GM12878 (cell line): Measurements from ENCODE around the gene HGS. TPM values are rescaled to one million over a fixed set of nuclear protein-coding genes. Genes with fewer than 3 reads are reported as not detected.

Experiments used
- ATAC-seq: fragments of 200-7000 bp; cut with Tn5 transposase; 3 replicates; pipeline ENCODE4 v1.9.1; 2020; ENCODE audit warnings: mild to moderate bottlenecking, moderate library complexity
- BruUV-seq: library from RNA; stranded (reverse); fragments of 400-500 nt; replicated peaks from 2 replicates; lab custom pipeline; 2021; lab: Mats Ljungman, UMichigan
- CTCF ChIA-PET: fragments of 300-600 bp; sonication (Branson Sonifier 250); formaldehyde crosslinking; extraction: SDS; loops from one replicate; lab custom pipeline; 2021; ENCODE audit warnings: inconsistent platforms; lab: Yijun Ruan, JAX
- POLR2A ChIA-PET: fragments of 350-600 bp; formaldehyde crosslinking; extraction: SDS; loops from one replicate; lab custom pipeline; 2021; ENCODE audit warnings: inconsistent platforms; lab: Charles Lee
- RAD21 ChIA-PET: fragments of 300-600 bp; sonication (Branson Sonifier 250); formaldehyde crosslinking; loops from one replicate; lab custom pipeline; 2023; ENCODE audit warnings: antibody characterized with exemption; ENCODE audit not compliant: unreplicated experiment; lab: Charles Lee
- SMC1A ChIA-PET: fragments of 300-600 bp; sonication (Branson Sonifier 250); formaldehyde crosslinking; loops from one replicate; lab custom pipeline; 2023; ENCODE audit not compliant: unreplicated experiment, uncharacterized antibody; lab: Charles Lee
- DNase-seq: peaks from one replicate; pipeline ENCODE4 v3.0.0-alpha.2; 2011; ENCODE audit warnings: low read depth, low spot score
- FAIRE-seq: peaks from 3 replicates; lab custom pipeline; 2011; peaks lifted over from hg19 to GRCh38; lab: Jason Lieb, UNC
- H2AFZ ChIP-seq: 2 replicates; pipeline ENCODE4 v1.6.0; 2011; ENCODE audit warnings: low read depth, low read length, control low read depth; ENCODE audit not compliant: control insufficient read depth
- H3K27ac ChIP-seq: 2 replicates; pipeline ENCODE4 v1.5.1; 2011; ENCODE audit warnings: control low read depth; ENCODE audit not compliant: control insufficient read depth, insufficient read depth
- H3K27me3 ChIP-seq, 2 experiments: replicated peaks in 1 of 2; 2 replicates each; pipeline versions ENCODE4 v1.6.0 to v1.6.1; 2011; ENCODE audit warnings: low read length in 1 of 2; ENCODE audit not compliant: control insufficient read depth in 2 of 2, insufficient read depth in 2 of 2
- H3K36me3 ChIP-seq, 2 experiments: 2 replicates each; pipeline ENCODE4 v1.5.1; 2011; ENCODE audit warnings: low read length in 1 of 2; ENCODE audit not compliant: control insufficient read depth in 2 of 2, insufficient read depth in 2 of 2
- H3K4me1 ChIP-seq: 2 replicates; pipeline ENCODE4 v1.6.1; 2011; ENCODE audit warnings: mild to moderate bottlenecking, low read length, moderate library complexity, mixed read lengths; ENCODE audit not compliant: control insufficient read depth, insufficient read depth
- H3K4me2 ChIP-seq: 2 replicates; pipeline ENCODE4 v1.6.0; 2011; ENCODE audit warnings: control low read depth; ENCODE audit not compliant: control insufficient read depth, insufficient read depth
- H3K4me3 ChIP-seq: fragments of 200-600 bp; sonication (generic); 2 replicates; pipeline ENCODE4 v1.5.1; 2016
- H3K79me2 ChIP-seq: 2 replicates; pipeline ENCODE4 v1.6.0; 2011; ENCODE audit warnings: low read length; ENCODE audit not compliant: control insufficient read depth, insufficient read depth
- H3K9ac ChIP-seq: 2 replicates; pipeline ENCODE4 v1.8.0; 2011; ENCODE audit warnings: low read length, control low read depth, mixed read lengths; ENCODE audit not compliant: control insufficient read depth, insufficient read depth
- H3K9me3 ChIP-seq: replicated peaks from 3 replicates; pipeline ENCODE4 v1.5.1; 2011; ENCODE audit warnings: mild to moderate bottlenecking, low read length; ENCODE audit not compliant: control insufficient read depth, insufficient read depth
- H4K20me1 ChIP-seq: 2 replicates; pipeline ENCODE4 v1.6.0; 2011; ENCODE audit not compliant: control insufficient read depth, insufficient read depth
- BMI1 ChIP-seq: fragments of 450-650 bp; IDR thresholded peaks from 2 replicates; pipeline ENCODE4 v1.6.1; 2016; ENCODE audit warnings: mild to moderate bottlenecking, moderate library complexity, borderline replicate concordance
- DPF2 ChIP-seq: fragments of 450-650 bp; IDR thresholded peaks from 2 replicates; pipeline ENCODE4 v1.6.1; 2017; ENCODE audit warnings: mild to moderate bottlenecking
- EED ChIP-seq: sonication (generic); IDR thresholded peaks from 2 replicates; pipeline ENCODE4 v1.6.1; 2016; ENCODE audit warnings: antibody characterized with exemption, low read depth
- EGR1 ChIP-seq, 2 experiments: IDR thresholded peaks; 1 replicate in 1 of 2; 2 replicates in 1 of 2; pipeline ENCODE4 v1.6.1; 2011 to 2012; ENCODE audit warnings: low read depth in 2 of 2, low read length in 2 of 2, borderline replicate concordance in 1 of 2, mild to moderate bottlenecking in 1 of 2, moderate library complexity in 1 of 2
- ETV6 ChIP-seq, 2 experiments: fragments of 450-650 bp in 1 of 2; IDR thresholded peaks in 1 of 2; conservative IDR thresholded peaks in 1 of 2; 2 replicates each; pipeline ENCODE4 v1.6.1; 2014; ENCODE audit warnings: antibody characterized with exemption in 1 of 2, borderline replicate concordance in 1 of 2, low read depth in 1 of 2, mild to moderate bottlenecking in 1 of 2, moderate library complexity in 1 of 2
- EZH2 ChIP-seq: IDR thresholded peaks from 2 replicates; pipeline ENCODE4 v1.6.1; 2012; ENCODE audit warnings: low read depth, mild to moderate bottlenecking, control low read depth, inconsistent platforms, low read length, borderline replicate concordance; ENCODE audit not compliant: control insufficient read depth
- MXI1 ChIP-seq: fragments of 150-350 bp; IDR thresholded peaks from 2 replicates; pipeline ENCODE4 v1.6.1; 2011; ENCODE audit warnings: low read depth, mild to moderate bottlenecking, inconsistent platforms, low read length, improper control_type of control experiment
- NFIC ChIP-seq: IDR thresholded peaks from 2 replicates; pipeline ENCODE4 v1.6.1; 2012; ENCODE audit warnings: low read depth, mild to moderate bottlenecking, inconsistent platforms, low read length, moderate library complexity
- NFYB ChIP-seq: IDR thresholded peaks from 2 replicates; pipeline ENCODE4 v1.6.1; 2011; ENCODE audit warnings: low read depth, mild to moderate bottlenecking, low read length, improper control_type of control experiment, moderate library complexity; ENCODE audit not compliant: insufficient read depth
- PAX5 ChIP-seq: IDR thresholded peaks from 2 replicates; pipeline ENCODE4 v1.6.1; 2011; ENCODE audit warnings: low read depth, low read length, borderline replicate concordance
- PAX8 ChIP-seq: fragments of 450-650 bp; IDR thresholded peaks from 2 replicates; pipeline ENCODE4 v1.6.1; 2017; ENCODE audit warnings: mild to moderate bottlenecking, moderate library complexity
- POLR2A ChIP-seq: IDR thresholded peaks from 2 replicates; pipeline ENCODE4 v1.6.1; 2011; ENCODE audit warnings: low read depth, mild to moderate bottlenecking, low read length
- SRF ChIP-seq, 2 experiments: IDR thresholded peaks; 2 replicates each; pipeline ENCODE4 v1.6.1; 2011; ENCODE audit warnings: low read depth in 2 of 2, low read length in 2 of 2, mild to moderate bottlenecking in 1 of 2, moderate library complexity in 1 of 2
- TARDBP ChIP-seq: IDR thresholded peaks from 2 replicates; pipeline ENCODE4 v1.6.1; 2016; ENCODE audit warnings: borderline replicate concordance
- USF2 ChIP-seq: IDR thresholded peaks from 2 replicates; pipeline ENCODE4 v1.6.1; 2011; ENCODE audit warnings: low read depth, low read length, improper control_type of control experiment, borderline replicate concordance
- YBX1 ChIP-seq: fragments of 450-650 bp; IDR thresholded peaks from 2 replicates; pipeline ENCODE4 v1.6.1; 2016; ENCODE audit warnings: antibody characterized with exemption
- WGBS: methylation state at CpG from one replicate; pipeline ENCODE4 v1.1.6; 2016; ENCODE audit warnings: low lambda C conversion rate; ENCODE audit not compliant: insufficient replicate concordance, insufficient coverage; ENCODE audit errors: missing lambda C conversion rate; 5-methylcytosine and 5-hydroxymethylcytosine counted together
- in situ Hi-C: fragments of 300-500 bp; cut with MboI; formaldehyde crosslinking; loops from 9 replicates; pipeline ENCODE4 v1.14.3; 2018; ENCODE audit warnings: mixed read lengths
- intact Hi-C: fragments of 100-400 bp; cut with micrococcal nuclease; formaldehyde crosslinking; loops from one replicate; pipeline ENCODE4 v1.14.2; 2022; ENCODE audit not compliant: unreplicated experiment
- polyA plus RNA-seq, 11 experiments: library from polyadenylated mRNA; depleted of rRNA in 4 of 11; unstranded in 6 of 11; stranded (reverse) in 5 of 11; fragments of >200 nt; fragmentation: Nextera tagmentation in 4 of 11; fragmentation: Illumina TruSeq in 1 of 11; extraction: Ambion mirVana in 4 of 11; extraction: Trizol in 1 of 11; gene quantifications; 1 replicate in 1 of 11; 2 replicates in 10 of 11; pipeline versions ENCODE4 v1.2.1 to v1.2.3, GENCODE V29; 2011 to 2016; ENCODE audit warnings: inconsistent platforms in 2 of 11, missing spikeins in 2 of 11, low read depth in 1 of 11
- total RNA-seq, 4 experiments: library from RNA; depleted of rRNA in 3 of 4; stranded (reverse); fragments of >200 nt in 3 of 4; fragmentation: Illumina TruSeq in 1 of 4; extraction: Trizol in 1 of 4; gene quantifications; 2 replicates each; pipeline versions ENCODE4 v1.2.1 to v1.2.3, GENCODE V29; 2013 to 2021
- TF ChIP-seq, protein P1 (sequence below): fragments of 450-650 bp; IDR thresholded peaks from 2 replicates; pipeline ENCODE4 v1.6.1; 2017; ENCODE audit warnings: mild to moderate bottlenecking, moderate library complexity
- TF ChIP-seq, protein P2 (sequence below): IDR thresholded peaks from 2 replicates; pipeline ENCODE4 v1.6.1; 2011; ENCODE audit warnings: low read depth, mild to moderate bottlenecking, low read length, moderate library complexity, borderline replicate concordance; ENCODE audit errors: extremely low read depth

HGS gene
- total and polyA plus RNA-seq, 10 of the 15 experiments (the other 5 are each of a cell fraction or from before 2014, with no cell fraction given), result 2.2 to 85.6 (median 55.3) TPM

DNA sequence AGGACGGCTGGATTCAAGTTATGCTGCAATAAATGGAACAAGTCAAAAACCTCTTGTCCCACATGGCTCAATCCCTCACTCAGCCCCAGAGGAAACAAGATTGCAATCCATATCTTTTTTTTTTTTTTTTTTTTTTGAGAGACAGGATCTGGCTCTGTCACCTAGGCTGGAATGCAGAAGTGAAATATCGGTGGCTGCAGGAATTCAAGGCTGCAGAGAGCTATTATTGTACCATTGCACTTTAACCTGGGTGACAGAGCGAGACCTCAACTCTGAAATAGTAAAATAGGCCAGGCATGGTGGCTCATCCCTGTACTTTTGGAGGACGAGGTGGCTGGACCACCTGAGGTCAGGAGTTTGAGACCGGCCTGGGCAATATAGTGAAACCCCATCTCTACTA lies 24.8 kb upstream of the HGS start (continued):
- TF ChIP-seq, protein P1, sequence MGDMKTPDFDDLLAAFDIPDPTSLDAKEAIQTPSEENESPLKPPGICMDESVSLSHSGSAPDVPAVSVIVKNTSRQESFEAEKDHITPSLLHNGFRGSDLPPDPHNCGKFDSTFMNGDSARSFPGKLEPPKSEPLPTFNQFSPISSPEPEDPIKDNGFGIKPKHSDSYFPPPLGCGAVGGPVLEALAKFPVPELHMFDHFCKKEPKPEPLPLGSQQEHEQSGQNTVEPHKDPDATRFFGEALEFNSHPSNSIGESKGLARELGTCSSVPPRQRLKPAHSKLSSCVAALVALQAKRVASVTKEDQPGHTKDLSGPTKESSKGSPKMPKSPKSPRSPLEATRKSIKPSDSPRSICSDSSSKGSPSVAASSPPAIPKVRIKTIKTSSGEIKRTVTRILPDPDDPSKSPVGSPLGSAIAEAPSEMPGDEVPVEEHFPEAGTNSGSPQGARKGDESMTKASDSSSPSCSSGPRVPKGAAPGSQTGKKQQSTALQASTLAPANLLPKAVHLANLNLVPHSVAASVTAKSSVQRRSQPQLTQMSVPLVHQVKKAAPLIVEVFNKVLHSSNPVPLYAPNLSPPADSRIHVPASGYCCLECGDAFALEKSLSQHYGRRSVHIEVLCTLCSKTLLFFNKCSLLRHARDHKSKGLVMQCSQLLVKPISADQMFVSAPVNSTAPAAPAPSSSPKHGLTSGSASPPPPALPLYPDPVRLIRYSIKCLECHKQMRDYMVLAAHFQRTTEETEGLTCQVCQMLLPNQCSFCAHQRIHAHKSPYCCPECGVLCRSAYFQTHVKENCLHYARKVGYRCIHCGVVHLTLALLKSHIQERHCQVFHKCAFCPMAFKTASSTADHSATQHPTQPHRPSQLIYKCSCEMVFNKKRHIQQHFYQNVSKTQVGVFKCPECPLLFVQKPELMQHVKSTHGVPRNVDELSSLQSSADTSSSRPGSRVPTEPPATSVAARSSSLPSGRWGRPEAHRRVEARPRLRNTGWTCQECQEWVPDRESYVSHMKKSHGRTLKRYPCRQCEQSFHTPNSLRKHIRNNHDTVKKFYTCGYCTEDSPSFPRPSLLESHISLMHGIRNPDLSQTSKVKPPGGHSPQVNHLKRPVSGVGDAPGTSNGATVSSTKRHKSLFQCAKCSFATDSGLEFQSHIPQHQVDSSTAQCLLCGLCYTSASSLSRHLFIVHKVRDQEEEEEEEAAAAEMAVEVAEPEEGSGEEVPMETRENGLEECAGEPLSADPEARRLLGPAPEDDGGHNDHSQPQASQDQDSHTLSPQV, result no peak

GRCh38 chr17:81660441-81660840 lies 23.4 kb upstream of the HGS start:
- DNase-seq (no peak), ATAC-seq (no peak)
- Histone ChIP-seq H3K27me3 (no peaks in the 10 kb centered on the region), H3K27ac (no peak overlapping the region), H2AFZ (no peak overlapping the region), H3K4me2 (no peak overlapping the region), H3K4me3 (no peak overlapping the region), H3K79me2 (peaks cover 5% of the 10 kb centered on the region), H4K20me1 (no peaks in the 10 kb centered on the region)
- in situ Hi-C loops, result no loop called here
- ChIA-PET SMC1A (interaction anchor here (1.0 kb wide), 1 partner anchor 40 kb away, joined by 4 read pairs; no protein-coding TSS in a partner anchor), CTCF (interaction anchor here (0.5 to 1.0 kb wide), 2 partner anchors 15 to 236 kb away, joined by 3 read pairs; no protein-coding TSS in a partner anchor)
- BruUV-seq, result no TSS peak
- TF ChIP-seq POLR2A (no peak), BMI1 (no peak), DPF2 (no peak), MXI1 (no peak), PAX8 (no peak), USF2 (no peak), TARDBP (no peak), NFYB (no peak), NFIC (no peak), SRF (IDR thresholded peaks at IDR 0.05; ENCODE audit: low read depth in 2 of 2, low read length in 2 of 2) (no peak), ETV6 (conservative IDR thresholded peaks at IDR 0.05 in 1 of 2, IDR thresholded peaks at IDR 0.05 in 1 of 2; ENCODE audit: borderline replicate concordance in 1 of 2, low read depth in 1 of 2) (no peak), EED (no peak), YBX1 (no peak), EZH2 (no peak), PAX5 (no peak), EGR1 (IDR thresholded peaks at IDR 0.05; ENCODE audit: borderline replicate concordance in 1 of 2, low read depth in 2 of 2, low read length in 2 of 2) (no peak)
- TF ChIP-seq, protein P2, sequence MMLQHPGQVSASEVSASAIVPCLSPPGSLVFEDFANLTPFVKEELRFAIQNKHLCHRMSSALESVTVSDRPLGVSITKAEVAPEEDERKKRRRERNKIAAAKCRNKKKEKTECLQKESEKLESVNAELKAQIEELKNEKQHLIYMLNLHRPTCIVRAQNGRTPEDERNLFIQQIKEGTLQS, result no peak
- TF ChIP-seq, all 136 proteins: peak for 0
- Histone ChIP-seq H3K36me3 (no peaks in the 10 kb centered on the region; a peak in 1 of 4 replicates), H3K4me1 (peaks cover 10% of the 10 kb centered on the region), H3K9me3 (no peaks in the 10 kb centered on the region), H3K9ac (no peak overlapping the region)
- intact Hi-C loops, result no loop called here
- POLR2A ChIA-PET, result interaction anchor here (1.0 kb wide), 1 partner anchor 21 kb away, joined by 3 read pairs; no protein-coding TSS in a partner anchor
- RAD21 ChIA-PET, result interaction anchor here (0.6 kb wide), 1 partner anchor 702 kb away, joined by 3 read pairs; no protein-coding TSS in a partner anchor
- no peak for FAIRE-seq
- WGBS, result 93% methylated on average over 9 of the region's 9 CpGs
